Endothelial cell of umbilical vein (primary cell): Measurements from ENCODE around the gene PPEF2. TPM values are rescaled to one million over a fixed set of nuclear protein-coding genes. Genes with fewer than 3 reads are reported as not detected.

ENCODE experiments used
- BruUV-seq: library from RNA; stranded (reverse); fragments of 400-500 nt; replicated peaks from 2 replicates; lab custom pipeline; 2021; lab: Mats Ljungman, UMichigan
- CTCF ChIA-PET: fragments of 300-600, 350-600 bp; sonication (Branson Sonifier 250); formaldehyde crosslinking; loops from one replicate; lab custom pipeline; 2021; ENCODE audit warnings: antibody characterized with exemption, inconsistent platforms; lab: Charles Lee
- POLR2A ChIA-PET: fragments of 300-600, 350-600 bp; sonication (Branson Sonifier 250); formaldehyde crosslinking; loops from one replicate; lab custom pipeline; 2021; ENCODE audit warnings: antibody characterized with exemption, inconsistent platforms; lab: Charles Lee
- DNase-seq: peaks from one replicate; pipeline ENCODE4 v3.0.0-alpha.2; 2011; ENCODE audit warnings: low read depth, low spot score
- FAIRE-seq: peaks from 2 replicates; lab custom pipeline; 2011; peaks lifted over from hg19 to GRCh38; lab: Jason Lieb, UNC
- H2AFZ ChIP-seq: 2 replicates; pipeline ENCODE4 v1.6.0; 2012; ENCODE audit warnings: low read depth, low read length, control low read depth, inconsistent platforms
- H3K27ac ChIP-seq: 2 replicates; pipeline ENCODE4 v1.5.1; 2011; ENCODE audit warnings: low read depth, mild to moderate bottlenecking, control low read depth, low read length, moderate library complexity; ENCODE audit not compliant: insufficient read depth
- H3K27me3 ChIP-seq, 2 experiments: 2 replicates each; pipeline versions ENCODE4 v1.6.0 to v1.6.1; 2011; ENCODE audit warnings: low read length in 2 of 2, mixed read lengths in 1 of 2; ENCODE audit not compliant: control insufficient read depth in 2 of 2, insufficient read depth in 2 of 2
- H3K36me3 ChIP-seq, 2 experiments: 2 replicates in 1 of 2; 3 replicates in 1 of 2; pipeline ENCODE4 v1.5.1; 2011; ENCODE audit warnings: low read length in 2 of 2, mild to moderate bottlenecking in 1 of 2, moderate library complexity in 1 of 2; ENCODE audit not compliant: control insufficient read depth in 2 of 2, insufficient read depth in 2 of 2; ENCODE audit errors: extremely low read depth in 1 of 2
- H3K4me1 ChIP-seq: 3 replicates; pipeline ENCODE4 v1.5.1; 2011; ENCODE audit warnings: mild to moderate bottlenecking, low read length; ENCODE audit not compliant: control insufficient read depth, insufficient read depth; ENCODE audit errors: extremely low read depth
- H3K4me2 ChIP-seq: 2 replicates; pipeline ENCODE4 v1.6.1; 2011; ENCODE audit warnings: low read length, control low read depth, mixed read lengths; ENCODE audit not compliant: insufficient read depth
- H3K4me3 ChIP-seq, 3 experiments: fragments of 200-600 bp in 1 of 3; sonication (generic), shearing (Covaris generic) in 1 of 3; replicated peaks in 1 of 3; 2 replicates each; pipeline ENCODE4 v1.5.1; 2011 to 2016; ENCODE audit warnings: control low read depth in 3 of 3, low read length in 3 of 3, mild to moderate bottlenecking in 2 of 3, inconsistent platforms in 1 of 3, low read depth in 1 of 3, moderate library complexity in 1 of 3; ENCODE audit not compliant: insufficient read depth in 1 of 3
- H3K79me2 ChIP-seq: 2 replicates; pipeline ENCODE4 v1.6.0; 2012; ENCODE audit warnings: low read length, inconsistent platforms; ENCODE audit not compliant: control insufficient read depth, insufficient read depth
- H3K9ac ChIP-seq: replicated peaks from 2 replicates; pipeline ENCODE3; 2011; ENCODE audit warnings: low read length, control low read depth; ENCODE audit not compliant: insufficient read depth; ENCODE audit errors: extremely low read depth
- H3K9me1 ChIP-seq: replicated peaks from 3 replicates; pipeline ENCODE4 v1.6.0; 2011; ENCODE audit warnings: mild to moderate bottlenecking, low read length; ENCODE audit not compliant: control insufficient read depth, insufficient read depth; ENCODE audit errors: extremely low read depth
- H3K9me3 ChIP-seq: replicated peaks from 2 replicates; pipeline ENCODE4 v1.5.1; 2012; ENCODE audit warnings: low read length, inconsistent platforms; ENCODE audit not compliant: control insufficient read depth, insufficient read depth
- H4K20me1 ChIP-seq: replicated peaks from 2 replicates; pipeline ENCODE3; 2011; ENCODE audit warnings: mild to moderate bottlenecking, low read length; ENCODE audit not compliant: control insufficient read depth, insufficient read depth; ENCODE audit errors: extremely low read depth
- EZH2 ChIP-seq: IDR thresholded peaks from 2 replicates; pipeline ENCODE4 v1.6.1; 2012; ENCODE audit warnings: borderline replicate concordance, low read depth, mild to moderate bottlenecking, moderate library complexity, low read length, inconsistent platforms; ENCODE audit not compliant: severe bottlenecking
- FOS ChIP-seq: IDR thresholded peaks from 2 replicates; pipeline ENCODE4 v1.6.1; 2011; ENCODE audit warnings: mild to moderate bottlenecking, low read length, moderate library complexity, borderline replicate concordance; ENCODE audit not compliant: insufficient read depth
- GATA2 ChIP-seq: IDR thresholded peaks from 2 replicates; pipeline ENCODE4 v1.7.0; 2011; ENCODE audit warnings: low read depth, mild to moderate bottlenecking, moderate library complexity, mixed read lengths, low read length; ENCODE audit not compliant: insufficient read length, insufficient read depth
- JUN ChIP-seq: IDR thresholded peaks from 2 replicates; pipeline ENCODE4 v1.6.1; 2011; ENCODE audit warnings: borderline replicate concordance, low read depth; ENCODE audit not compliant: insufficient read length, insufficient read depth
- MYC ChIP-seq: IDR thresholded peaks from one replicate; pipeline ENCODE4 v1.6.1; 2011; ENCODE audit warnings: mild to moderate bottlenecking, low read depth, low read length
- POLR2A ChIP-seq: IDR thresholded peaks from 2 replicates; pipeline ENCODE4 v1.6.1; 2012; ENCODE audit warnings: low read depth, mild to moderate bottlenecking, control low read depth, low read length
- POLR2AphosphoS5 ChIP-seq: IDR thresholded peaks from 2 replicates; pipeline ENCODE4 v1.6.1; 2012; ENCODE audit warnings: low read depth, mild to moderate bottlenecking, control low read depth, low read length, moderate library complexity; ENCODE audit not compliant: insufficient read depth
- dilution Hi-C: fragments of 300-500 bp; cut with MboI; formaldehyde crosslinking; loops from one replicate; pipeline ENCODE4 v1.15.0; 2019; ENCODE audit warnings: low sequenced_read_pairs; ENCODE audit not compliant: extremely low pct_ligation_motif_present
- intact Hi-C: fragments of 100-400 bp; cut with micrococcal nuclease; formaldehyde crosslinking; loops from one replicate; pipeline ENCODE4 v1.10.0; 2022
- polyA plus RNA-seq, 4 experiments: library from polyadenylated mRNA; depleted of rRNA in 3 of 4; stranded (reverse) in 3 of 4; unstranded in 1 of 4; fragments of >200 nt; gene quantifications; 2 replicates each; pipeline versions ENCODE4 v1.2.1 to v1.2.3, GENCODE V29; 2011 to 2012; ENCODE audit warnings: missing spikeins in 1 of 4
- total RNA-seq: library from RNA; stranded (reverse); gene quantifications from 2 replicates; pipeline ENCODE4 v1.2.3, GENCODE V29; 2021
- TF ChIP-seq, protein P1 (sequence below), 2 donors: IDR thresholded peaks; 1 replicate in 1 of 2; 2 replicates in 1 of 2; pipeline ENCODE4 v1.5.1; 2011; ENCODE audit warnings: low read length in 2 of 2, mild to moderate bottlenecking in 2 of 2, moderate library complexity in 2 of 2, control low read depth in 1 of 2, inconsistent platforms in 1 of 2, low read depth in 1 of 2; ENCODE audit not compliant: insufficient read depth in 1 of 2; ENCODE audit errors: extremely low read depth in 1 of 2
- TF ChIP-seq, protein P2 (sequence below): IDR thresholded peaks from 2 replicates; pipeline ENCODE4 v1.6.1; 2011; ENCODE audit not compliant: insufficient read depth, insufficient read length

The PPEF2 gene
- total and polyA plus RNA-seq, 2 donors (not counting 3 experiments of a cell fraction or from before 2014, with no cell fraction given): 0.23 TPM; not detected in 1

DNA sequence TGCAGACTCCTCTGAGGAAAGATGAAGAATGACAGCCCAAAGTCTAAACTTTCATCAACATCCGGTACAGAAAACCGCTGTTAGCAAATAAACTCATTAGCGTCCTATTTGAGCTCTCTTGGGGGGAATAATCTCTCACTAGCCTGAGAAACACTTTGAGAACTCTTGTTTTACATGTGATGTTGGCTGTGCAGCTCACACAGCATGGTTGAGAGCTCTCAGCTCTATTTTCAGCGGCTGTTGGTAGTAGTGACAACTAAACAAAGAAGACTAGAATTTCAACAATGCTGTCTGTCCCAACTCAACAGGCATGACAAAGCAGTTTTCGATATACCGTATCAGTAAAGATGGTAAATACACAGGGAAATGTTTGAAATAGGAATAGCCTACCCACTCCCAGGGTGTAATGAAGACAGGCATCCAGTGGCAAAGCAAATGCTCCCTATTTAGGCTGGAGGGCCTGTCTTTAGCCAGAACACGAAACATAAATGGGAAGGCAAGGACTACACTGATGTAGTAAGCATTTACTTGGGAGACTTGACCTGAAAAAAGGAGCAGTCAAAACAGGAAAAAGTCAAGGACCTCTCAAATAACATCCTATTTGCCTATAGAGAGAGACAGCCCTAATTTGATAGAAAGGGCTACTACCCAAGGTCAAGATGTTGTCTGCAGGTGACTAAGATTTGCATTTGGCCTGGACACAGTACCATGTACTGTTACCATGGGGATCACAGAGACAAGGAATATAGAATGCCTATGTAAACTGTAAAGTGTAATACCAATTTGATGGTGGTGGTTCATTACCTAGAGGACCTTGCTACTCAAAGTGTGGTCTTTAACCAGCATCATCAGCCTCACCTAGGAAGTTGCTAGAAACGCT is 60.4 kb downstream of the PPEF2 start:
- Histone ChIP-seq H3K27ac (no peak overlapping the region), H3K4me1 (peaks cover 4% of the 10 kb centered on the region), H3K27me3 (no peaks in the 10 kb centered on the region), H2AFZ (no peak overlapping the region), H3K4me2 (no peak overlapping the region), H3K36me3 (no peaks in the 10 kb centered on the region), H4K20me1 (no peaks in the 10 kb centered on the region), H3K79me2 (no peaks in the 10 kb centered on the region), H3K9ac (no peak overlapping the region), H3K9me1 (no peaks in the 10 kb centered on the region), H3K9me3 (no peaks in the 10 kb centered on the region), H3K4me3 (no peak overlapping the region)
- ChIA-PET POLR2A (no interaction called here), CTCF (no interaction called here)
- dilution Hi-C loops (no loop called here), intact Hi-C loops (no loop called here)
- FAIRE-seq (no peak), DNase-seq (no peak)
- no peak for TF ChIP-seq GATA2
- TF ChIP-seq FOS: no peak
- TF ChIP-seq JUN: no peak
- no peak for TF ChIP-seq POLR2A
- no peak for TF ChIP-seq MYC
- no peak for TF ChIP-seq POLR2AphosphoS5
- TF ChIP-seq EZH2: no peak
- no TSS peak for BruUV-seq

DNA sequence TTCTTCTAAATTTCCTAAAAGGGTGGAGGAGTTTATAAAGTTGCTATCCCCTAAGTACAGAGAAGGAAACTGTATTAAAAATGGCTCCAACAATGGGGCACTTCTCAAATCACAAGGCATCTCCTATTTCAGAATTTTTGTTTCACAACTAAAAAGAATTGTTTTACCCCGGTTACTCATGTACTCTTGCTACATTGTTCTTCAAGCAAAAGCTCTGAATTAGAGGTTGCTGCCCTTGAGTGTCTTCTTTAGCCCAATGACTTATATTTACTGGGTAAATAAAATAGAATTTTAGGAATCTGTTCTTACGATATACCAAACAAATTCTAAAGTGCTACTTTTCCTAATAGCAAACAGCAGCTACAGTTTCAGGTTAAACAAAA is 67.5 kb downstream of the PPEF2 start:
- no peak overlapping the region for H3K4me3 ChIP-seq
- intact Hi-C loops: no loop called here
- FAIRE-seq (no peak), DNase-seq (no peak)
- no peaks in the 10 kb centered on the region for H3K4me1 ChIP-seq
- no peaks in the 10 kb centered on the region for H3K79me2 ChIP-seq
- POLR2A ChIA-PET: no interaction called here
- no TSS peak for BruUV-seq
- no peaks in the 10 kb centered on the region for H3K9me1 ChIP-seq
- no peak overlapping the region for H2AFZ ChIP-seq
- no peak overlapping the region for H3K27ac ChIP-seq
- no peaks in the 10 kb centered on the region for H3K36me3 ChIP-seq
- TF ChIP-seq POLR2AphosphoS5: no peak
- TF ChIP-seq MYC: no peak
- no peak for TF ChIP-seq GATA2
- TF ChIP-seq EZH2: no peak
- no peak for TF ChIP-seq FOS
- TF ChIP-seq, protein P1, sequence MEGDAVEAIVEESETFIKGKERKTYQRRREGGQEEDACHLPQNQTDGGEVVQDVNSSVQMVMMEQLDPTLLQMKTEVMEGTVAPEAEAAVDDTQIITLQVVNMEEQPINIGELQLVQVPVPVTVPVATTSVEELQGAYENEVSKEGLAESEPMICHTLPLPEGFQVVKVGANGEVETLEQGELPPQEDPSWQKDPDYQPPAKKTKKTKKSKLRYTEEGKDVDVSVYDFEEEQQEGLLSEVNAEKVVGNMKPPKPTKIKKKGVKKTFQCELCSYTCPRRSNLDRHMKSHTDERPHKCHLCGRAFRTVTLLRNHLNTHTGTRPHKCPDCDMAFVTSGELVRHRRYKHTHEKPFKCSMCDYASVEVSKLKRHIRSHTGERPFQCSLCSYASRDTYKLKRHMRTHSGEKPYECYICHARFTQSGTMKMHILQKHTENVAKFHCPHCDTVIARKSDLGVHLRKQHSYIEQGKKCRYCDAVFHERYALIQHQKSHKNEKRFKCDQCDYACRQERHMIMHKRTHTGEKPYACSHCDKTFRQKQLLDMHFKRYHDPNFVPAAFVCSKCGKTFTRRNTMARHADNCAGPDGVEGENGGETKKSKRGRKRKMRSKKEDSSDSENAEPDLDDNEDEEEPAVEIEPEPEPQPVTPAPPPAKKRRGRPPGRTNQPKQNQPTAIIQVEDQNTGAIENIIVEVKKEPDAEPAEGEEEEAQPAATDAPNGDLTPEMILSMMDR (IDR thresholded peaks at IDR 0.05; ENCODE audit: extremely low read depth in 1 of 2, insufficient read depth in 1 of 2, low read depth in 1 of 2, low read length in 2 of 2): no peak
- TF ChIP-seq JUN: no peak
- TF ChIP-seq, protein P2, sequence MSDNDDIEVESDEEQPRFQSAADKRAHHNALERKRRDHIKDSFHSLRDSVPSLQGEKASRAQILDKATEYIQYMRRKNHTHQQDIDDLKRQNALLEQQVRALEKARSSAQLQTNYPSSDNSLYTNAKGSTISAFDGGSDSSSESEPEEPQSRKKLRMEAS: no peak
- CTCF ChIA-PET: interaction anchor here (1.2 to 4.6 kb wide), 3 partner anchors 9 to 13 kb away, joined by 3 to 24 read pairs (median 6); no protein-coding TSS in a partner anchor
- H3K4me2 ChIP-seq: no peak overlapping the region
- H4K20me1 ChIP-seq: no peaks in the 10 kb centered on the region
- dilution Hi-C loops: no loop called here
- H3K9ac ChIP-seq: no peak overlapping the region
- H3K27me3 ChIP-seq: peaks cover 0 to 2% of the 10 kb centered on the region in 2 experiments
- H3K9me3 ChIP-seq: no peaks in the 10 kb centered on the region
